ENCODE results near the gene CD1E.
"Not testable (repeated sequence)": the region's sequence is repeated elsewhere in the genome, so short reads cannot be mapped to it uniquely, and the experiment has no call there.

Gene CD1E

DNA sequence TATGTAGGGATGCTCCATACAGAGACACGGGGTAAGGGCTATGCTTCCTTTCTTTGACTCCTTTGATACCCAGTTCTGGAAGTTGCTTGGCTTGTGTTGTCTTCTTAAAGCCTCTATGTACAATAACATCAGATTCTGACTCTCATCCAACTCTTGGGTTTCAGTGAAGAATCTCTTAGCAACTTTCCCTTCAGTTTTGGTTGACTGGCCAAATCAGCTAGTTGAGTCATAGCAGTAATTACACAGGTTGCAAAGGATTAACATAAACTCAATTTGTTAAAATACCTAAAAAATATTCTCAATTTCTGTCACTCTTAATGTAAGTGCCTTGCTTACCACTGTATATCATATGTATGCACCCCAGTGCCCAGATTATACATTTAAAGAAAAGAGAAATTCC, 9.2 kb downstream of the CD1E start:
- DNase-seq: no peak

DNA sequence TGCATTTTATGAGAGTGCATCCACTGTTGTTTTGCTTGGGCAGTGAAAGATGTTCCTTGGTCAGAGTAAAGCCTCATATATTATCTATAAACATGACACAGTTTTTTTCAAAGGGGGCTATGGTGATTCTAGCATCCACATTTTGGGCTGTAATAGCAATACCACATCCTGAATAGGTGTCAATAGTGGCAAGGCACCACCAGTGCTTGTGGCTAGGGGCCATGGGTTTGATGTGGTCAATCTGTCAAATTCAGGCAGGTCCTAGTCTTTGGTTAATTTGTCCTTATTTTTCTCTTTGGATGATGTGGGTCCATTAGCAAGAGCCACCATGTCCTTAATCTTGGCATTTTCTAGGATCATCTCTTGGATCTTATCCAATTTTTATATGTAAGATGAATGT, 13.1 kb downstream of the CD1E start:
- no peak for DNase-seq

GRCh38 chr1:158371188-158371953, 17.7 kb downstream of the CD1E start:
- no peak for DNase-seq

GRCh38 chr1:158374101-158374500, 20.4 kb downstream of the CD1E start:
- DNase-seq: not testable (repeated sequence)

DNA sequence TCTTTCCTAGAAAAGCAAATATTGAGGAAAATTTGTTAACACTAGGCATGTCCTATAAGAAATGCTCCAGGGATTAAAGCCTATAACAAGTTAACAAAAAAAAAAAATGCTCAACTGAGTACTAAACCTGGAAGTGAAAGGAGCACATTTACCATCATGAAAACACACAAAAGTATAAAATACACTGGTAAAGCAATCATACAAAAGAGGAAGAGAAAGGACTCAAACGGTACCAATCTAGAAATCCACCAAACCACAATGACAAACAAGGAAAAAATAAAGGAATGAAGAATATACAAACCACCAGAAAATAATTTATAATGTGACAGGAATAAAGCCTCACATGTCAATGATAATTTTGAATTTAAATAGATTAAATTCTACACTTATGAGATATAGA, 21.2 kb downstream of the CD1E start:
- no peak for DNase-seq

- no peak for DNase-seq
These were observed 36.6 kb downstream of the CD1E start for GRCh38 chr1:158390331-158390730.

DNA sequence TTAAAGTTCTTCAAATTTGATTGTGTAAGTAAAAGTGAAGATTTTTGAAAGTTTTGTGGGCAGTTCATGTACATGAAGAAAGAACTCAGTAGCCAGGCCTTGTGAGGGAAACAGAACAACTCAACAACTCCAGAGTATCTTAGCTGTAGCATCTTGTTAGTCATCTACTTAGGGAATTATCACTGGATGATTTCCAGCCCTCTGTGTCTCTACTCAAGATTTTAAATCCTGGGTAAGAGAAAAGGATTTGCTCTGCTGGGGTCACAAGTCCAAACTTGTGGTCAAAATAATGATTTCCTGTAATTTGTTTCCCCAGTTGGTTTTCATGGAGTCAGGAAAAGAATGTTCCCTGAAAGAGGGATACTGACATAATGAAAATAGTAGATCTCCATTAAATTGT, 37.4 kb downstream of the CD1E start:
- no peak for DNase-seq

DNA sequence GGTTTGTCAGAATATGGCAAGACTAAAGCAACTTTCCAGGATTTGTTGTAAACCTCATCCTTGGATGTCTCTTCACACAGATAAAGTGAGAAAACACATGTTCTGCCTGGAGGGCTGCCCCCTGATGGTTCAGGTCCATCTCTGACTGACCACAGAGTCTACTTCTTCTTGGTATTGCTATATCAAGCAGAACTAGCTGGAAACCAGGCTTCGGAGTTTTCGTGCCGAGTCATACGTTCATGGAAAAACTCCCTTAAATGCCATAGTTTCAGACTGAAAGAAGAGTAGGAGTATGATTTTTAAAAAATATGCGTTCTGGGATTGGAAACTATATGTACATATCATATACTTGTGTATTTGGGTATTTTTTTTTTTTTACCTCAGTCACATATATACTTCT, 39.8 kb downstream of the CD1E start:
- DNase-seq: no peak

GRCh38 chr1:158396646-158397045, 43.0 kb downstream of the CD1E start:
- no peak for DNase-seq

DNA sequence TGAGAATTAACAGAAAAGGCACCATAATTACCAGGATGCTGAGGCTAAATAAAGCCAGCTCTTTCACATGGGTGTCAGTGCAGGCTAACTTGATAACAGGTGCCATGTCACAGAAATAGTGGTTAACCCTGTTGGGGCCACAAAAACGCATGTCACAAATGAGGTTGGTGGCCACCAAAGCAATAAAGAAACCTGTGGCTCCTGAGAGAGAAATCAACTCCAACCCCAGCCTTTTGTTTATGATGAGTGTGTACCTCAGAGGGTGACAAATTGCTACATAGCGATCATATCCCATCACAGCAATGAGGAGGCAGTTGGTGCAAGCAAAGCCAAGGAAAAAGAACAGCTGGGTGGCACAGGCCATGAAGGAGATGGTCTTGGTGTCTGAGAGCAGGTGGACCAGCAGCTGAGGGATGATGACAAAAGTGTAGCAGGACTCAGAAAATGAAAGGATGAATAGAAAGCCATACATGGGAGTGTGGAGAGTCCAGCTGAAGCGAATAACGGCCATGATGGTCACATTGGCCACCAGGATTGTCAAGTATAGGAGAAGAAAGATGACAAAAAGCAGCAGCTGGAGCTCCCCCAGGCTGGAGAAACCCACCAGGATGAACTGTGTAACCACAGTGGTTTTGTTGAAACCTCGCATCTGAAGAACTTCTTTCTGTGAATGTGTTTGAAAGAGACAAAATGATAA, 45.3 kb downstream of the CD1E start, which contains the start of gene OR10T2:
Gene OR10T2, minus strand, starts transcription at position 649 of the 697 bp plus-strand sequence. Its CDS starts 0 bp downstream, at position 649.
- no peak for DNase-seq

DNA sequence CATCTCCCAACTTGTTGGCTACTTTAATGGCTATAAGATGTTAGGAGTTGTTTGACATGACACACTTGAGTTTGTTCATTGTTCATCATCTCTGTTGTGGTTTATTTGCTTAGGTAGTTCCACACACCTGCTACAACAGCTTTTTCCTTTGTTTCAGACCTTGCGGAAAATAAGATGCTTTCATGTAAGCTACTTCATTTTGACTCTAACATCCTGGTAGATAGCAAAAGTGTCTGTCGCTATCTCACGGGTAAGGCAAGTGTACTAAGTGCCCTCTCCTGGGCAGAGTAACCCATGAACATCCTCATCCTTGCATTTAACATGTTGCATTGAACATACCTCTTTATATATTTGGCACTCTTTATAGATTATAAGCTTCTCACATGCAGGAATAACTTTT, 47.2 kb downstream of the CD1E start:
- DNase-seq: no peak

DNA sequence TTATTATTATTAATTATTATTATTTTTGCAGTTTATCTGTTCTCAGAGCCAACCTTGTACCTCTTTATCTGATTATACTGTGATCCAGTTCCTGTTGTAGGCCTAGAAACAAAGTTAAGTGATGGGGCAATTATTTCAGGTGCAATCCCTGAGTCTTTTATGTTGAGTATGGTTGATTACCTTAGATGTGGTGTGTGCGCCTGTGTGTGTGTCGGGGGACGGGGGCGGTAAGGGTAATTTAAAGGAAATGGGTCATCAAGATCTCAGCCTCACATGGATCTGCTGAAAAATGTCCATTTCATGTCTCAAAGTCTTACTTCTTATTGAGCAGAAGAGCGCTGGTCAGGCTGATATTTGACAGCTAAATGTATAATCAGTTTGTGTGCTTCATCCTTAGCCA, 53.4 kb downstream of the CD1E start:
- no peak for DNase-seq
